HG03521 (cell line): ENCODE data around the gene CTRB2.

Experiments
- ATAC-seq: cut with Tn5 transposase; IDR thresholded peaks from one replicate; pipeline ENCODE4 v1.9.1; 2021; ENCODE audit warnings: mild to moderate bottlenecking, moderate library complexity; ENCODE audit not compliant: unreplicated experiment

The CTRB2 gene

GRCh38 chr16:75179208-75179607, 27.8 kb downstream of the CTRB2 start:
- no peak for ATAC-seq

GRCh38 chr16:75176926-75177325, 30.0 kb downstream of the CTRB2 start:
- ATAC-seq, result no peak

GRCh38 chr16:75175074-75175473, 31.9 kb downstream of the CTRB2 start:
- no peak for ATAC-seq

GRCh38 chr16:75172578-75172977, 34.4 kb downstream of the CTRB2 start:
- ATAC-seq, result no peak

- no peak for ATAC-seq
These were observed 37.0 kb downstream of the CTRB2 start for GRCh38 chr16:75169899-75170405.

- no peak for ATAC-seq
These were observed 46.6 kb downstream of the CTRB2 start for GRCh38 chr16:75160386-75160785.
